A549 (cell line): ENCODE measurements around the gene TAF4B. TPM values are rescaled to one million over a fixed set of nuclear protein-coding genes. Genes with fewer than 3 reads are reported as not detected.

Experiments used
- ATAC-seq, 2 experiments: fragments of 200-7000 bp in 1 of 2; fragments of >200 bp in 1 of 2; cut with Nextera tagmentation in 1 of 2; cut with Tn5 transposase in 1 of 2; 3 replicates each; pipeline versions ENCODE4 v1.8.0 to v1.9.1; 2018 to 2020; ENCODE audit warnings: mild to moderate bottlenecking in 1 of 2, moderate library complexity in 1 of 2
- CTCF ChIA-PET: fragments of 300-600 bp; sonication (Branson Sonifier 250); formaldehyde crosslinking; extraction: SDS; loops from one replicate; lab custom pipeline; 2021; ENCODE audit warnings: antibody characterized with exemption, inconsistent platforms; lab: Yijun Ruan, JAX
- POLR2A ChIA-PET: fragments of 350-600 bp; formaldehyde crosslinking; extraction: SDS; loops from one replicate; lab custom pipeline; 2021; ENCODE audit warnings: antibody characterized with exemption, inconsistent platforms; lab: Yijun Ruan, JAX
- DNase-seq, 2 experiments: peaks; one replicate each; pipeline versions ENCODE4 v3.0.0 to v3.0.0-alpha.2; 2011 to 2016; ENCODE audit warnings: low read depth in 1 of 2, low spot score in 1 of 2
- FAIRE-seq: peaks from 2 replicates; lab custom pipeline; 2011; peaks lifted over from hg19 to GRCh38; lab: Jason Lieb, UNC
- H3K27ac ChIP-seq, 2 experiments: fragments of >200 bp; sonication (Bioruptor Twin); formaldehyde crosslinking; 3 replicates each; pipeline ENCODE4 v1.5.1; 2016 to 2017
- H3K4me1 ChIP-seq: fragments of >200 bp; sonication (Bioruptor Twin); formaldehyde crosslinking; 3 replicates; pipeline ENCODE4 v1.6.1; 2016
- H3K4me2 ChIP-seq: fragments of >200 bp; sonication (Bioruptor Twin); formaldehyde crosslinking; 3 replicates; pipeline ENCODE4 v1.6.1; 2016
- H3K4me3 ChIP-seq: fragments of >200 bp; sonication (Bioruptor Twin); formaldehyde crosslinking; 3 replicates; pipeline ENCODE4 v1.5.1; 2016
- H3K9me3 ChIP-seq: fragments of >200 bp; sonication (Bioruptor Twin); formaldehyde crosslinking; 3 replicates; pipeline ENCODE4 v1.6.1; 2016
- BHLHE40 ChIP-seq: IDR thresholded peaks from 2 replicates; pipeline ENCODE4 v1.6.1; 2012; ENCODE audit warnings: low read depth, low read length, inconsistent platforms
- CBX8 ChIP-seq: fragments of 200-600 bp; sonication (generic); IDR thresholded peaks from 2 replicates; pipeline ENCODE4 v1.6.1; 2016
- CEBPB ChIP-seq, 2 experiments: fragments of >200 bp in 1 of 2; sonication (Bioruptor Twin) in 1 of 2; formaldehyde crosslinking in 1 of 2; IDR thresholded peaks; 2 replicates each; pipeline ENCODE4 v1.6.1; 2012 to 2016
- CTCF ChIP-seq: fragments of >200 bp; sonication (Bioruptor Twin); formaldehyde crosslinking; IDR thresholded peaks from 3 replicates; pipeline ENCODE4 v1.5.1; 2016
- EHMT2 ChIP-seq: fragments of 200-600 bp; sonication (generic); IDR thresholded peaks from 2 replicates; pipeline ENCODE4 v1.6.1; 2016; ENCODE audit warnings: antibody characterized with exemption, low read depth, mild to moderate bottlenecking, moderate library complexity
- GATA3 ChIP-seq: IDR thresholded peaks from 2 replicates; pipeline ENCODE4 v1.6.1; 2012; ENCODE audit warnings: borderline replicate concordance
- HES2 ChIP-seq: fragments of >200 bp; sonication (Bioruptor Twin); formaldehyde crosslinking; IDR thresholded peaks from 2 replicates; pipeline ENCODE4 v1.6.1; 2016
- HEYL ChIP-seq: fragments of 250-450 bp; sonication (Bioruptor Pico); IDR thresholded peaks from 2 replicates; pipeline ENCODE4 v1.8.0; 2021; ENCODE audit warnings: mild to moderate bottlenecking, moderate library complexity
- HOXB13 ChIP-seq: fragments of 250-450 bp; sonication (Bioruptor Pico); IDR thresholded peaks from 2 replicates; pipeline ENCODE4 v1.5.0; 2020; ENCODE audit warnings: low read depth, mild to moderate bottlenecking, moderate library complexity
- KDM1A ChIP-seq: fragments of 200-600 bp; sonication (generic); IDR thresholded peaks from 2 replicates; pipeline ENCODE4 v1.6.1; 2016; ENCODE audit warnings: low read depth, mild to moderate bottlenecking
- MAFK ChIP-seq: fragments of 450-650 bp; IDR thresholded peaks from 2 replicates; pipeline ENCODE4 v1.6.1; 2014; ENCODE audit not compliant: partially characterized antibody
- PHF8 ChIP-seq: fragments of 200-600 bp; sonication (generic); IDR thresholded peaks from 2 replicates; pipeline ENCODE4 v1.6.1; 2016; ENCODE audit warnings: low read depth, mild to moderate bottlenecking, antibody characterized with exemption, moderate library complexity, borderline replicate concordance
- RAD21 ChIP-seq, 2 experiments: fragments of >200 bp in 1 of 2; sonication (Bioruptor Twin) in 1 of 2; formaldehyde crosslinking in 1 of 2; IDR thresholded peaks in 1 of 2; conservative IDR thresholded peaks in 1 of 2; 2 replicates in 1 of 2; 3 replicates in 1 of 2; pipeline ENCODE4 v1.6.1; 2012 to 2018; ENCODE audit warnings: inconsistent platforms in 1 of 2
- RARB ChIP-seq: fragments of 250-450 bp; sonication (Bioruptor Pico); IDR thresholded peaks from 2 replicates; pipeline ENCODE4 v1.8.0; 2021; ENCODE audit warnings: mild to moderate bottlenecking, moderate library complexity
- SMC3 ChIP-seq: fragments of >200 bp; sonication (Bioruptor Twin); formaldehyde crosslinking; IDR thresholded peaks from 3 replicates; pipeline ENCODE4 v1.6.1; 2018; ENCODE audit warnings: inconsistent platforms
- TFCP2L1 ChIP-seq: fragments of 250-450 bp; sonication (Bioruptor Pico); IDR thresholded peaks from 2 replicates; pipeline ENCODE4 v1.5.0; 2021; ENCODE audit warnings: mild to moderate bottlenecking
- WGBS: methylation state at CpG from one replicate; pipeline ENCODE4 v1.1.6; 2017; ENCODE audit errors: missing lambda C conversion rate; 5-methylcytosine and 5-hydroxymethylcytosine counted together
- polyA plus RNA-seq, 4 experiments: library from polyadenylated mRNA; depleted of rRNA in 3 of 4; stranded (reverse); fragments of >200 nt; fragmentation: RNase III in 1 of 4; extraction: RNeasy Plus Mini Kit Qiagen cat#74134 plus additional on column Dnase treatment in 1 of 4; gene quantifications; 2 replicates in 3 of 4; 3 replicates in 1 of 4; pipeline ENCODE4 v1.2.3, GENCODE V29; 2011 to 2017

Gene TAF4B
- polyA plus RNA-seq, 2 of the 4 experiments (the other 2 are of a cell fraction), result 2.5 to 5.6 TPM

- no peak overlapping the region for H3K4me3 ChIP-seq
- FAIRE-seq (no peak), DNase-seq (no peak), ATAC-seq (no peak)
- ChIA-PET CTCF (no interaction called here), POLR2A (no interaction called here)
- no peak for TF ChIP-seq SMC3
- TF ChIP-seq HEYL (CRISPR knock-in tag), result no peak
- no peak for TF ChIP-seq TFCP2L1 (CRISPR knock-in tag)
- TF ChIP-seq KDM1A, result no peak
- no peak for TF ChIP-seq CEBPB (IDR thresholded peaks at IDR 0.05)
- 64% methylated on average over 2 of the region's 2 CpGs for WGBS
- H3K4me1 ChIP-seq, result no peaks in the 10 kb centered on the region
- no peak overlapping the region for H3K4me2 ChIP-seq
- H3K9me3 ChIP-seq, result no peaks in the 10 kb centered on the region
- H3K27ac ChIP-seq, result no peak overlapping the region
Measured at GRCh38 chr18:26208977-26209376, 17.3 kb upstream of the TAF4B start.

GRCh38 chr18:26210147-26210546 lies 16.1 kb upstream of the TAF4B start:
- Histone ChIP-seq H3K4me1 (no peaks in the 10 kb centered on the region), H3K9me3 (no peaks in the 10 kb centered on the region), H3K4me3 (no peak overlapping the region), H3K4me2 (no peak overlapping the region), H3K27ac (no peak overlapping the region)
- WGBS, result 66% methylated on average over 4 of the region's 4 CpGs
- ATAC-seq (no peak), DNase-seq (no peak), FAIRE-seq (no peak)
- CTCF ChIA-PET, result no interaction called here
- no peak for TF ChIP-seq GATA3
- no peak for TF ChIP-seq EHMT2
- peak; percentile 17 for TF ChIP-seq MAFK
- POLR2A ChIA-PET, result no interaction called here

- no peak overlapping the region for H3K4me2 ChIP-seq
- no peak for TF ChIP-seq HOXB13 (CRISPR knock-in tag)
- peak; percentile 25 for TF ChIP-seq MAFK
Measured at GRCh38 chr18:26215247-26215970, 10.8 kb upstream of the TAF4B start.

GRCh38 chr18:26225022-26225693 lies 1.1 kb upstream of the TAF4B start:
- no peak for FAIRE-seq
- ChIA-PET CTCF (no interaction called here), POLR2A (no interaction called here)
- no peaks in the 10 kb centered on the region for H3K9me3 ChIP-seq
- H3K4me2 ChIP-seq, result peak overlapping the region; percentile 91
- H3K4me1 ChIP-seq, result peaks cover 16% of the 10 kb centered on the region; the same call in 2 of the 3 replicates
- WGBS, result 66% methylated on average over 7 of the region's 7 CpGs
- peak in 1 of 2 experiments; percentile 19; a peak in 1 of 6 replicates for ATAC-seq
- H3K27ac ChIP-seq, result no peak overlapping the region
- 0 out of 3 replicates have a peak overlapping the region, but pooled peaks have one; percentile 88 for H3K4me3 ChIP-seq
- DNase-seq, result peak in 1 of 2 experiments; percentile 33
- TF ChIP-seq CBX8 (peak; percentile 77; the same call in 1 of the 2 replicates), CTCF (no peak)

More at GRCh38 chr18:26215247-26215970, 10.8 kb upstream of the TAF4B start:
- no peak overlapping the region for H3K27ac ChIP-seq
- CTCF ChIA-PET, result no interaction called here
- POLR2A ChIA-PET, result no interaction called here
- FAIRE-seq (no peak), ATAC-seq (no peak), DNase-seq (no peak)
- no peaks in the 10 kb centered on the region for H3K9me3 ChIP-seq
- no peaks in the 10 kb centered on the region for H3K4me1 ChIP-seq
- H3K4me3 ChIP-seq, result no peak overlapping the region
- WGBS, result 79% methylated on average over 7 of the region's 7 CpGs

- CTCF ChIA-PET, result no interaction called here
- FAIRE-seq, result no peak
Measured at GRCh38 chr18:26225915-26226228, 373 bp upstream of the TAF4B start.

More at GRCh38 chr18:26225915-26226228, 373 bp upstream of the TAF4B start:
- Histone ChIP-seq H3K4me1 (peaks cover 16% of the 10 kb centered on the region; the same call in 2 of the 3 replicates), H3K4me3 (peak overlapping the region; percentile 88), H3K27ac (peak overlapping the region; percentile 77 to 82), H3K4me2 (peak overlapping the region; percentile 91), H3K9me3 (no peaks in the 10 kb centered on the region)
- TF ChIP-seq BHLHE40, result no peak
- TF ChIP-seq HES2, result no peak
- TF ChIP-seq PHF8, result no peak
- no peak for TF ChIP-seq RAD21 (conservative IDR thresholded peaks at IDR 0.05 in 1 of 2, IDR thresholded peaks at IDR 0.05 in 1 of 2)
- no peak for TF ChIP-seq RARB (CRISPR knock-in tag)
- POLR2A ChIA-PET, result interaction anchor here (0.6 to 1.4 kb wide), 3 partner anchors 12 to 1126 kb away, joined by 4 read pairs; no protein-coding TSS in a partner anchor
- WGBS, result 3% methylated on average over 7 of the region's 8 CpGs
- no peak for ATAC-seq
- no peak for DNase-seq
